ENCODE data around the gene IL12B.

The IL12B gene

DNA sequence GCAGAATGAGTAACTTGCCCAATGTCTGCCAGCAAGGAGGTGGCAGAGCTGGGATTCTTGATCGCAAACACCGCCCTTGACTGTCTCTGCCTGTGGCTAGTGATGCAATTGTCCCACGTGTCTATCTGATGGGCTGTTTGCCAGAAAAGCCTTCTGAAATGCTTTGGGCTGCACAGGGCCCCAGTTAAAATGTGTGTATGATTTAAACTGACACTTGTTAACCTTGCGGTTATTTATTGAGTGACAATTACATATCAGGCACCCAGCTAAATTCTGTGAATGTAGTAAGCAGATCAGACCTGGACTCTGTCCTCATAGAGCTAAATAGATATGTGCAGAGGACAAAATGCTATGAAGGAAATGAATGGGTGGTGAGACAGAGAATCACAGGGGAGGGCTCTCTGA, 11.6 kb upstream of the IL12B start:
- TF ChIP-seq, protein P1, sequence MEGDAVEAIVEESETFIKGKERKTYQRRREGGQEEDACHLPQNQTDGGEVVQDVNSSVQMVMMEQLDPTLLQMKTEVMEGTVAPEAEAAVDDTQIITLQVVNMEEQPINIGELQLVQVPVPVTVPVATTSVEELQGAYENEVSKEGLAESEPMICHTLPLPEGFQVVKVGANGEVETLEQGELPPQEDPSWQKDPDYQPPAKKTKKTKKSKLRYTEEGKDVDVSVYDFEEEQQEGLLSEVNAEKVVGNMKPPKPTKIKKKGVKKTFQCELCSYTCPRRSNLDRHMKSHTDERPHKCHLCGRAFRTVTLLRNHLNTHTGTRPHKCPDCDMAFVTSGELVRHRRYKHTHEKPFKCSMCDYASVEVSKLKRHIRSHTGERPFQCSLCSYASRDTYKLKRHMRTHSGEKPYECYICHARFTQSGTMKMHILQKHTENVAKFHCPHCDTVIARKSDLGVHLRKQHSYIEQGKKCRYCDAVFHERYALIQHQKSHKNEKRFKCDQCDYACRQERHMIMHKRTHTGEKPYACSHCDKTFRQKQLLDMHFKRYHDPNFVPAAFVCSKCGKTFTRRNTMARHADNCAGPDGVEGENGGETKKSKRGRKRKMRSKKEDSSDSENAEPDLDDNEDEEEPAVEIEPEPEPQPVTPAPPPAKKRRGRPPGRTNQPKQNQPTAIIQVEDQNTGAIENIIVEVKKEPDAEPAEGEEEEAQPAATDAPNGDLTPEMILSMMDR (IDR thresholded peaks at IDR 0.05), result no peak
- no peak overlapping the region for H3K27ac Mint-ChIP-seq
- peaks cover 20% of the 10 kb centered on the region for H3K9me3 Mint-ChIP-seq
- no peak for DNase-seq
- peaks cover 8% of the 10 kb centered on the region for H3K27me3 Mint-ChIP-seq (ENCODE audit: low read depth, poor library complexity)
- H3K4me1 Mint-ChIP-seq, result no peaks in the 10 kb centered on the region
- no peaks in the 10 kb centered on the region for H3K36me3 Mint-ChIP-seq (ENCODE audit: low read depth)
- no peak overlapping the region for H3K4me3 Mint-ChIP-seq

- Mint-ChIP-seq H3K9me3 (peaks cover 20% of the 10 kb centered on the region), H3K4me3 (no peak overlapping the region), H3K36me3 (ENCODE audit: low read depth) (no peaks in the 10 kb centered on the region), H3K27me3 (ENCODE audit: low read depth, poor library complexity) (peaks cover 8% of the 10 kb centered on the region), H3K27ac (peak overlapping the region; percentile 3), H3K4me1 (no peaks in the 10 kb centered on the region)
- DNase-seq, result no peak
- TF ChIP-seq, protein P1 (IDR thresholded peaks at IDR 0.05), result no peak
Observed at GRCh38 chr5:159341145-159341544, 10.9 kb upstream of the IL12B start.

DNA sequence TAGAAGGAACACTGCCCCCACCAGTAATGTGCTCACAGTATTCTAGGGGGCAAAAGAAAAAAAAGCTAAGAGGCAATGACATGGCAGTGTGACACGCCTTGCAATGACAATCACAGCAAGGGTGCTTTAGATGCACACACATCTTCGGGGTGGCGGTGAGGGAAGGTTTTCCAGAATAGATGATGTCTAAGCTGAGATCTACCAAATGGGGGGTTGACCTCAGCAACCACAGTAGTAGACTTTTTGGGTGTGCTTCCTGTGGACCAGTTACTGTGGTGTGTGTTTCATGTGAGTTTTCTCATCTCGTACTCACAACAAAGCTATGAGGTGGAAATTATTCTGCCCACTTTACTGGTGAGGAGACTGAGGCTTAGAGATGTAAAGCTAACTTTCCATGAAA, 10.2 kb upstream of the IL12B start:
- H3K9me3 Mint-ChIP-seq, result peaks cover 20% of the 10 kb centered on the region
- H3K4me3 Mint-ChIP-seq, result no peak overlapping the region
- DNase-seq, result no peak
- TF ChIP-seq, protein P1 (IDR thresholded peaks at IDR 0.05), result no peak
- H3K4me1 Mint-ChIP-seq, result no peaks in the 10 kb centered on the region
- no peak overlapping the region for H3K27ac Mint-ChIP-seq
- H3K27me3 Mint-ChIP-seq (ENCODE audit: low read depth, poor library complexity), result peaks cover 8% of the 10 kb centered on the region
- H3K36me3 Mint-ChIP-seq (ENCODE audit: low read depth), result no peaks in the 10 kb centered on the region

- H3K4me3 Mint-ChIP-seq, result no peak overlapping the region
- H3K36me3 Mint-ChIP-seq (ENCODE audit: low read depth), result no peaks in the 10 kb centered on the region
- H3K9me3 Mint-ChIP-seq, result peaks cover 13% of the 10 kb centered on the region
- H3K4me1 Mint-ChIP-seq, result no peaks in the 10 kb centered on the region
- no peak overlapping the region for H3K27ac Mint-ChIP-seq
- H3K27me3 Mint-ChIP-seq (ENCODE audit: low read depth, poor library complexity), result peaks cover 8% of the 10 kb centered on the region
- no peak for DNase-seq
- TF ChIP-seq, protein P1 (IDR thresholded peaks at IDR 0.05), result no peak
Observed at GRCh38 chr5:159339460-159339859, 9.2 kb upstream of the IL12B start.

GRCh38 chr5:159338118-159338517, 7.8 kb upstream of the IL12B start:
- no peak for DNase-seq
- peaks cover 12% of the 10 kb centered on the region for H3K27me3 Mint-ChIP-seq (ENCODE audit: low read depth, poor library complexity)
- no peaks in the 10 kb centered on the region for H3K4me1 Mint-ChIP-seq
- H3K36me3 Mint-ChIP-seq (ENCODE audit: low read depth), result no peaks in the 10 kb centered on the region
- no peaks in the 10 kb centered on the region for H3K9me3 Mint-ChIP-seq
- no peak overlapping the region for H3K27ac Mint-ChIP-seq
- no peak overlapping the region for H3K4me3 Mint-ChIP-seq
- TF ChIP-seq, protein P1 (IDR thresholded peaks at IDR 0.05), result no peak

DNA sequence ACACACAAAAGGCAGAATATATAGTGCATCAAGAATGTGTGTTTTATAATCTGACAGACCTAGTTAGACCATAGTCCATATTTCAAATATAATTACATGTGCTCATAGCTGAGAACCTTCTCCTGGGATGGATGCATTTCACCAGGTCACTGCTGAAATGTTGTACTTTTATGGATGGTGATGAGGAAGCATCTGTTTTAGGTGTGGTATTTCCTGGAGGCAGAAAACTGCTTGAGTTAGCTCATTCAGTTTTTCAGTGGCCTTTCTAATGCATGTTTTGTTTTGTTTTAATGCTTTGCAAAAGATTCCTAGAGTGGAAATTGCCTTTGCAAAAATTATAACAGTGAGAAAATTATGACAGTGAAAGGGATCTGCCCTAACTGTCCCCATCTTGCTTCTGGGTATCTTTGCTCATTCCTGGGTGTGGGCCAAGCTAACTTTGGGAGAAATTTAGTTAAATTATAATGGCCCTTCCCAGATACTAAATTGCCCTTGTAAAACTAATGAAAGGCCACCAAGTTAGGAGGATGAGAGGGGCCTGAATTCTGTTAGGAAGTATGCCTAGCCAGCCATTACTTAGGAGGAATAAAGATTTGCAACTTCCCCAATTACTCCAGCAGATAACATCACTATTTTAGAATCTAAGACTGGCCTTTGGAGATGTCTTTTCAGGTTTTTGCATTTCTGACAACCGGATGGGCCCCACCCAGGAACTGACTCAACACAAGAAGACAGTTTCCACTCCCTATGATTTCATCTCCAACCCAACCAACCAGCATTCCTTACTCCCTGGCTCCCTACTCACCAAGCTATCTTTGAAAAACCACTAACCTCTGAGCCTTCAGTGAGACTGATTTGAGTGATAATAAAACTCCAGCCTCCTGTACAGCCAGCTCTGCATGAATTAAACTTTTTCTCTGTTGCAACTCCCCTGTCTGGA, 7.0 kb upstream of the IL12B start:
- DNase-seq, result no peak
- no peaks in the 10 kb centered on the region for H3K9me3 Mint-ChIP-seq
- no peaks in the 10 kb centered on the region for H3K4me1 Mint-ChIP-seq
- TF ChIP-seq, protein P1 (IDR thresholded peaks at IDR 0.05), result no peak
- H3K4me3 Mint-ChIP-seq, result no peak overlapping the region
- no peak overlapping the region for H3K27ac Mint-ChIP-seq
- H3K36me3 Mint-ChIP-seq (ENCODE audit: low read depth), result no peaks in the 10 kb centered on the region
- H3K27me3 Mint-ChIP-seq (ENCODE audit: low read depth, poor library complexity), result peaks cover 12% of the 10 kb centered on the region

Data from nephron progenitor cell (in vitro differentiated cells).